ENCODE measurements around the gene SDC1.
A peak's percentile ranks its signal among the peaks of the same experiment; 100 is the strongest.

The SDC1 gene

DNA sequence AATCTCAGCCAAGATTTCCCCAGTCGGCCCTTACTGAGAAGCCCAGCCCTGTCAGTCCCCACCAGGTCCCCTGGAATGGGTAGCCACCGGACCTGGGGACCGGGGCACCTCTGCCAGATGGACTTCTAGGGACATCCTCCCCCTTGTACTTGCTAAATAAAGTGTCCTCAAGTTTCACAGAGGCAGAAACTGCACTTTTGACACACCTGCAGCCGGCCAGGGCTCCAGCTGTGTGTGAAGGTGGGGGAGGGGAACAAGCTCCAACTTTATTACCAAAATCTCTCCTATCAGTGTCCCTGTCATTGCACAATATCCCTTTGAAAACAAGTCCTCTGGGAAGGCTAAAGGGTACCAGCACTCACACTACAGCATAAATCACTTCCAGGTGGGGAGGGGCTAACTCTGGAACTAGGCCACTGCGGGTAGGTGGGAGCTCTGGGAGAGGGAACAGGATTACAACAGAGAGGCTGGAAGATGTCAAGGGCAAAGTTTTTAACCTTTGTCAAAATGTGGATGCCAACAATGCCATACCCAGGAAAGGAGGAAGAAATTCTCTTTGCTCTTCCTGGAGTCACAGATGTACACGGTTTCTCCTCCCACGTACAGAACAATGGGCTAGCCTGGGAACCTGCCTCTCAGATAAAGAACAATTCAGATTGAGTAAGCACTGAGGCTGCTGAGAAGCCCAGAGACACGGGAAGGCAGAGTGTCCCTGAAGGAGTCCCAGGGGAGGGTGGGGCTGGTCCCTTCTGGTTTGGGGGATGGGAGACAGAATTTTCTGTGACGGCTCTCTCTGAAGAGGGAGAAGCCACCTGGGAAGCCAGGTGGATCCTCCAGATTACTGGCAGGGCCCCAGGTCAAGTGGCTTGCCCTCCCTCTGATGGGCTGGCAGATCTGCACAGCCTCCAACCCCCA lies 11.0 kb downstream of the SDC1 start:
- DNase-seq: no peak

DNA sequence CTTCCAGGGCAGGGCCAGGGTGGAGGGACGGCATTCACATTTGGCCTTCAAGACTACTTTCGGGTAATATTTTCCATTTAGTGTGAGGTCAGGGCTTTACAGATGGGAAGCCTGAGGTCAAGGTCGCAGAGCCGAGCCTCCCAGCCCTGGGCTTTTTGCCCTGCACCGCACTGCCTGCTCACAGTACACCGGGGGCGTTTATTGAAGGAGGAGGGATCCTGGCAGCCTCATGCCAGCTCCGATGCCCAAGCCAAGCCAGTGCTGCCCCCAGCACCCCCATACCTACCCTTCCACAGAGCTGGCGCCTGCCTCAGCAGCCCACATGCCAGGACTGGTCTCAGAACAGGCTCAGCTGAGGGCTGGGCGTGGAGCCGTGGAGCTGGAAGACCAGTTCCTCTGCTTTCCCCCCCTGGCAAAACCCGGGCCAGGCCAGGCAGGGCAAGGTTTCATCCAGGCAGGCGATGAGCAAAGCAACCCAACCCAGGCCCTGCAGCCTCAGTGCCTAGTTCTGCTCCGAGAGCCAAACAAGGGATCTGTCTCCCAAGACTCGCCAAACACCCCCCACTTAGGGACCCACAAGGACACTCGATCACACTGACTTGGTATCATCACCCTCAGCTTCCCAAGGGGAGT lies 11.9 kb downstream of the SDC1 start:
- DNase-seq: no peak

DNA sequence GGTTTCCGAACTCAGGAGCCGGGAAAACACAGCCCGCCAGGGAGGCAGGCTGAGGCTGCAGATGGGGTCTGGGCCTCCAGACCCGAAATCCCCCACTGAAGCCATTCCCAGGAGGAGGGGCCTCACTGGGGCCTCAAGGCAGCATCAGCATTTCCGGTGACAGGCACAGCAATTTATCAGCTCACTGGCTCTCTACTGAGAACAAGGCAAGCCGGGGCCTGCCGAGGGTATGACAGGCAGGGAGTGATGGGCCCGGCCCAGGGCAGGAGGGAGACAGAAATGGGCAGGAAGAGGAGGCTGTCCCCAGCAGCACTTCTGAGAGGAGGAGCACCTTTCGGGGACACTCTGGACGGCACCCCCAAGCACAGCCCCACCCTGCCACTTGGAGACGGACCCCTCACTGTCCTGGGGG lies 12.5 kb downstream of the SDC1 start:
- no peak for DNase-seq

DNA sequence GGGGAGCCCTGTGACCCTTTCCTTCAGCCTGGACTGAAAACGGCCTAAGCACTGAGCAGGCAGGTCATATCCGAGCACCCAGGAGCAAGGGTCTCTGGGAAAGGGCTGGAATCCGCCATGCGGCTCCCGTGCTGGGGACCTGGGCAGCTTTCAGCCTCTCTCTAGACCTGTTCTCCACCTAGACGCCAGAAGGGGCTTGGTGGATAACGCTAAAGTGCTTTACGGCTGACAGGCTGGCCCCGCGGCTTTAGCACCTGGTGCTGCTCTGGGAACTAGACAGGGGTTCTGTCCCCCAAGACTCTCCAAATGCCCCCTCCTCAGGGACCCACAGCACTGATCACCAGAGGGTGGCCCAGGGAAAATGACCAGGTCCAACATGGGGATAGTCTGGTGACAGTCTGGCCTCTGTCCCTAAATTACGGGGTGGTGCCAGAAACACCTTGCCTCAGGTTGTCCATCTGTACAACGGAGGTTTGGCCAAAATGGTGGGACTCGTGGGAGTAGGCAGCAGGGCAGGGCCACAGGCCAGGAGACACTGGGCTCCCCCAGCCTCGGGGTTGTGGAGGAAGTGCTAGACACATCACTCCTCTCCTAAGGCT lies 13.0 kb downstream of the SDC1 start:
- no peak for DNase-seq

DNA sequence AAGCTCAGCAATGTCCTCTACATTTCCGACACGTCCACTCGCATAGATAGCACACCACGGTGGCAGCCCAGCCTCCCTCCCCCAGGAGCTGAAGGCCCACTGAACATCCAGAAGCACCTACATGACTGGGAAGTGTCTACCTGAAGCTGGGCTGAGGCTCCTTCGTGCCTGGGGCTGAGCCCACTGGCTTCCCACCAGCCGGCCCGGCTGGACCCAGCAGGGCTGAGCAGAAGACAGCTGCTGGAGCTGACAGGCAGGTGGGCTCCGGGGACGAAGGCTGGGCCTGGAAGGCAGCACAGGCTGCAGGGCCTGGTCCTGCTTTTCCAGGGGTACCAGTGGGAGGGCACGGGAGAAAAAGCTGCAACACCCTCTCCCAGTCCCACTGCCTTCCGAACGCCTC lies 13.5 kb downstream of the SDC1 start:
- no peak for DNase-seq

DNA sequence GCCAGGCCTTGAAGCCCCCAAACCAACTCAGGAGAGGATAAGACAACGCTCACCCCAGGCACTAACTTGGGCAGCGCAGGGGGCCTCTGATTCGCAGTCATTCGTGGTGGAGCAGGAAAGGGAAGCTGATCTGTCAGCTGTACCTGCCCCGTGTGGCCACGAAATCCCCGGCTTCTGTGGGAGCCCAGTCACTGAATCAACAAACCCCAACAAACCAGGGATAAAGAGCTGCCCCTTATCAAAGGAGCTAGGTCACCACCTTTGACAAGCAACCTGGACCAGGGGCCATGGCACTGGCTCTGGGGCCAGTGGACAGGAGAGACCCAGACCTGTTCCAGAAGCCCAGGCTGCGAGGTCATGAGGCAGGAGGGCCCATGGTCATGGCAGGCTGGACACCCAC lies 14.5 kb downstream of the SDC1 start:
- no peak for DNase-seq

DNA sequence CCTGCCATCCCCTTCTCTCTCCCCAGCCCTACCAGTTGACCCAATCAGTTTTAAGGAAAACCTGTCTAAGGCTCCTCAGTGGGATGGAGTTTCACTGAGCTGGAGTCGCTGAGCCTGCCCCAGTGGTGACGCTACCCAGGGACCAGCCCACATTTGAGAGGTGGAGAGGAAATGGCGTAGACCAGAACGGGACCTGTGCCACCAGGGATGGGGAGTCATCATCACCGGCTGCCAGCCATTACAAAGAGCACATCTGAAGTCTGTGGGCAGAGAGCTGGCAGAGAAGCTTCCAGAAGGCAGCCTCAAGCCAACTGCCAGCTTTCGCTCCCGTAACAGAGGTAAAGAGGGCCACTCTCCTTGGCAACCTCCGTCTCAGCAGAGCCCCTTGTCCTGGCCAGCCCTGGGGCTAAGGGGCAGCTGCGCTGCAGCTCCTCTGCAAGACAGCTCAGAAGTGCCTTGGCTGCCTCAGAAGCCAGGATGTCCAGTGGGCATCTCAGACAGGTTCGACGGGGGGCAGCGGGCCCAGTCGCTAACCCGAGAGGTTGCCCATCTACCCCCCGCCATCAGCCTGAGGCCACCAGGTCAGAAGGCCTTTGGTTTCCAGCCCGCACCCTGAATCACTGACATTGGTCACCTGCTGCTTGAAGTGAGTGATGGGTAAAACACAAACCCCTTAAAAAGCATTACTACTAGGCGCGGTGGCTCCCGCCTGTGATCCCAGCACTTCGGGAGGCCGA lies 15.4 kb downstream of the SDC1 start:
- DNase-seq: no peak

DNA sequence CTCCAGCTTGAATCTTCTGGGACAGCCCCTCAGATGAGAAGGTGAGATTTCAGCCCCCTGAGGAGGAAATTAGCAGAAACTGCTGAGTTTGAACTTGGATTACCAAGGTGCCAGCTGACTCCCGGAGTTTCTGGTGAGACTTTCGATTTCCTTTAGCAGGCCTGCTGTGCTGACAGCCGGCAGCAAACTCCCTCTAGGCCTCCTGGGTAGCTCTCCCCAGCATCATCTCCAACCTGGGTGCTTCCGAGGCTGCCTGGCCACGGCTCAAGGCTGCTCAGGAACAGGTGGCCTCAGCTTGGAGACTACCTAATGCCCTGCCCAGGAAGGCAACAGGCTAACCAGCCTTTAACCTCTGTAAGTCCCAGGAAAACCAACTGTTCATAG lies 16.5 kb downstream of the SDC1 start:
- no peak for DNase-seq

DNA sequence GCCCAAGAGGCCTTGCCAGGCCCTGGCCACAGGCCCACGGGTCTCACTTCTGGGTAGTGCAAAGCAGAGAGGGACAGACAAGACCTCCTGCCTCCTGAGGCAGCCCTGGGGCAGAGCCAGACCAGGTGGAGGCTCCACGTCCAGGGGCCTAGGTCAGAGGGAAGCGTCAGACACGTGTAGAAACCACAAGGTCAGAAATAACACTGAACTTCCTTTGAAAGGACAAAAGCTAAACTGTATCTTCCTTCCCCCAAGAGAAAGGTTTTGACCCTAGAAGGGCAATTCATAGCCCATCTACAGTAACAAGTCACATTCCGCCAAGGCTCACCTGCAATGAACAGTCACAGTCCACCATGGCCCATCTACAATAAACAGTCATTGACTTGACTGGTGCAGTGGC lies 17.9 kb downstream of the SDC1 start:
- no peak for DNase-seq

DNA sequence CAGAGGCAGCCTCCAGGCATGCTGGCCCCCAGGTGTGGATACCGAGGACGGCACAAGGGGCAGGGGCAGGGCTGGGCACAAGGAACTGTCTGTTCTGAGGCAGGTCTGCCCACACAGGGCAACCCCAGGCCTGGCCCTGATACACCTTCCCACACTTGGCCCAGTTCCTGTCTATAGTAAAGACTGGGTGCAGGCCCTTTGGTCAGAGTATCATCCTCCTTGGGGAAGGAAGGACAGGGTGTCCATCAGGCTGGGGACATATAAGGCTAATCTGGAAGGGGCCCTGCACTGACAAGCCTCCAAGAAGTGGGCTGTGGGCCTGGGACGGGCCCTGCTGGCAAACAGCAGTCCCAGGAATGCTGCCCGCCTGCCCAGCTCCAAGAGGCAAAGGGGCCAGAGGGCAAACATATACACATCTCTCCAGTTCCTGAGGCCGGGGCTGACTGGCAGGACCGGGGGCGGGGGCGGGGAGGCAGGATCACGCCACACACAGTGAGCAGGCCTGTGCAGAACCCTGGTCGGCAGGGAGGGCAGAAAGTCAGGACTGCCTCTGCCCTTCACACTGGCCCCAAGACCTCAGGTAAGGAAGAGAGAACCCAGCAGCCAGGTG lies 18.9 kb downstream of the SDC1 start:
- no peak for DNase-seq

DNA sequence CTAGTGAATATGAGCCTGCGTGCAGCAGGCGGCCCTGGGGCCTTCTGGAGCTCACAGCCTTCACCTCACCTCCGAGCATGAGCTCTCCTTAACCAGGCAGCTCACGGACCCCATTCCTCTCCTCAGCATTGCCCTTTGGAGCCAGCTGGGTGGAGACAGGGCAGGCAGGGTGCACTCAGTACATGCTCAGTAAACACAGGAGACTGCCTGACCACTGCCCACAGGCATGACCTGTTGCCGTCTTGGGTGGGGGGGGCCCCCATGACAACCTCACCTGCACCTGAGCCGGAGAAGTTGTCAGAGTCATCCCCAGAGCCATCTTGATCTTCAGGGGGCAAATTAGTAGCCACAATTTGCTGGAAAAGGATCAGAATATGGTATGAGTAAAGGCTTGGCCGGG lies 19.9 kb downstream of the SDC1 start:
- no peak for DNase-seq

DNA sequence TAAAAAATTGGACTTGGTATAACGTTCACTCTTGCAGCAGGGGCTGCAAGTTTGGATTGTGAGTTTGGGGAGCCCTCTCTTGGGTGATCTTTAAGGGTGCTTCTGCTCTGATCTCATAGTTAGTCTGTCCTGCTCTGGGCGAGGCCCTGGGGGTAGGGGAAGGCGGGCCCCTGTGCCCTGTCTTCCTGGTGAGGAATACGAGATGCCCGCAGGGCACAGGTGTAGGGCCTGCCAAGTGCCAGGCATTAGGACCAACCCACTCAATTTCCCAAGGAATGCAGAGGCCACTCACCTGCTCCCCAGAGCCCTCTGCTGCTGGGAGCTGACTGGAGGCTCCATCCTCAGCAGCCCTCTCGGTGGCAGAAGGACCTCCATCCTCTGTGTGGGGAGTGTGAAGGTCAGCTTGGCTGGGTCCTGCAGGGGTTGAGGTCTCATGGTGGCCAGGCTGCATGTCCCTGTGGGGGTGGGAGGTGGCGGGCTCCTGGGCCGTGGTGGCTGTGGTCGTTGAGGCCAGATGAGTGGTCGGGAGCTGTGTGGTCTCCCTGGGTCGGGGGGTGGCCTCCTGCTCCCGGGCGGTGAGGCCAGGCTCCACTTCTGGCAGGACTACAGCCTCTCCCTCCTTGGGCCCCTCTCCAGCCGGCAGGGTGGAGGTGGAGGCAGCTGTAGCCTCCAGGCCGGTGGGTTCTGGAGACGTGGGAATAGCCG lies 21.3 kb downstream of the SDC1 start:
- DNase-seq: no peak

DNA sequence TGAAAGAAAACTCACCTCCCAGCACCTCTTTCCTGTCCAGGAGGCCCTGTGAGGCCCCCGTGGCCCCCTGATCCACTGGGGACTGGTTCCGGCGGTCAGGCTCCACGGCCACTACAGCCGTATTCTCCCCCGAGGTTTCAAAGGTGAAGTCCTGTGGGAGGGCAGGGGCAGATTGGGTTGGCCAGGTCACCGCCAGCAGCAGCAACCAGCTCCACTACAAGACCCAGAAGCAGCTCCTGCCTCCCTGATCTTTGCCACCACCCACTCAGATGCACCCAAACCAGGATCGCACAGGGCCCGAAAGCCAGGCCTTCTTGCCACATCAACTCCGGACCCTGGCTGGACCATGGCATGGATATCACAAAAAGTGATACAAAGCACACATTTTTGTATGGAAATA lies 21.9 kb downstream of the SDC1 start:
- DNase-seq: no peak

DNA sequence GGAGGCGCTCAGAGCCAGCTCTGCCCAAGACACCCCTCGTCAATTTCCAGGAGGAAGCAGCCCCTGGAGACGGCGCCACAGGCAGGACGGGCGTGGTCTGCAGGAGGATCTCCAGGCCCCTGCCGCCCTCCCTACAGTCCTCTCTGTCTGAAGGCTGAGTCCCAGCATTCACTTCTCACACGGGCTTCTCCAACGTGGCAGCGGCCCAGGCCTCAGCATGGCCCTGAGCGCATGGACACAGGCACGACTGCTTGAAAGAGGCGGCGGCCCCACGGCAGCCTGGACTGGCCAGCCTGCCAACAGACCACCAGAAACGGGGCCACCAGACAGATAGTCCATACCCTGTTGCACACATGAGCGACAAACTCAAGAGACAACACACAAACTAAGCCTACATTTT lies 23.3 kb downstream of the SDC1 start:
- no peak for DNase-seq

DNA sequence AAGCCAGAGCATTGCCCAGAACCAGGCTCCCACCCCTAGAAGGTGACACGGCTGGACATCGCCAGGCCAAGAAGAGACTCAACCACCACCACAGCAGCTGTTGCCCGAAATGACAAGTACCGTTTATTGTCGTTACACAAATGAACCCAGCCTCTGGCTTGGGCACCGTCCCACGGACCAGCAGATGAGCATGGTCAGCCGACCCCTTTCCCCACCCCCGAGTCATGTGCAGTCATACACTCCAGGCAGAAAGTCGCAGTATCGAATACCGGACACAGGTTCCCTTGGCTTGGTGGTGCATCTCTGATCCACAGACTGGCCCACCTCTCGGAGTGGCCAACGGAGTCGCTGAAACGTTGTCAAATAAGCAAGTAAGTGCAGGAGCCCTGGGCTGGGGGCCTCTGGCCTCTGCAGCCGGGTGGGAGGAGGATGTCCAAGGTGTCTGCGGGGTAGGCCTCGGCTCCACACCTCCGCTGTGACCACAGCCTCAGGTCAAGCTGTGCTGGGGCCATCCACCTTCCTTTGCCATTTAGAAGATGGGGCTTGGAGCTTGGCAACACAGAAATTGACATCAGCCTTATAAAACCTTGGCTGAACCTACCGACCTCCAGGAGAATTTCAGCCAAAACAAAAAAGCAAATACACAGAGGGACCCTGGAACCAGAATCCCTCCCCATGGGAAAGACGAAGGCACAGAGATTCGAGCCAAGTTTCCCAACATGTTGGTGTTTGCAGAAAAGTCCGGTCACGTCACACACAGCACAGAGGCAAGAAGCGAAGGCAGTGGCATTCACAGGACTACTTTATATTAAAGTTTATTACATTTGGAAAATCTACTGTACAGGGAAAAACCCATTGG lies 24.0 kb downstream of the SDC1 start:
- DNase-seq: no peak

DNA sequence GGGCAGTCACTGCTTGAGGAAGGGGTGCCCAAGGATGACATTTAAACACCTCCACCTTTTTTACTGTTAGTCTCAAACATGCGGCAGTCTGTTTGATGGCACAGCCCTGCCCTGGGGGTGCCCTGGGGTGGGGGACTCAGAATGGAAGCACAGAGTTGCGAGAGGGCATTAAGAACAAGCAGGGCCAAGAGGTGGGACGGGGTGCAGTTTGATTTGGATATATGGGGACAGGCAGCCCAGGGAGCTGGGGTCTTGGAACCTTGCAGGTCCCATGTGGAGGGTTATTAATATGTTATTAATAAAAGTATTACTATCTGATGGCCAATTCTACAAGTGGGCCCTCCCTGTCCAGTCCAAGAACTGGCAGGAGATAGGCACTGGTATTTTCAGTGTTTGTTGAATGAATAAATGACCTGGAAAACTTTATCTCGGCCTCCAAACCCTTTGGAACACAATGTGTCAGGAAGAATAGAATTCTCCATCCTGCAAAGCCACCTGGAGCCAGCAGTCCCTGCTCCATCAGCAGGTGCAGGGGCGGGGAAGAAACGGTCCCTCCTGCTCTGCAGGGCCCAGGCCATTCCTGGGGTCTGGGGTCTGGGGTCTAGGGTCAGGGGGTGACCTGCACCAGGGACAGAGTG lies 25.2 kb downstream of the SDC1 start:
- no peak for DNase-seq

DNA sequence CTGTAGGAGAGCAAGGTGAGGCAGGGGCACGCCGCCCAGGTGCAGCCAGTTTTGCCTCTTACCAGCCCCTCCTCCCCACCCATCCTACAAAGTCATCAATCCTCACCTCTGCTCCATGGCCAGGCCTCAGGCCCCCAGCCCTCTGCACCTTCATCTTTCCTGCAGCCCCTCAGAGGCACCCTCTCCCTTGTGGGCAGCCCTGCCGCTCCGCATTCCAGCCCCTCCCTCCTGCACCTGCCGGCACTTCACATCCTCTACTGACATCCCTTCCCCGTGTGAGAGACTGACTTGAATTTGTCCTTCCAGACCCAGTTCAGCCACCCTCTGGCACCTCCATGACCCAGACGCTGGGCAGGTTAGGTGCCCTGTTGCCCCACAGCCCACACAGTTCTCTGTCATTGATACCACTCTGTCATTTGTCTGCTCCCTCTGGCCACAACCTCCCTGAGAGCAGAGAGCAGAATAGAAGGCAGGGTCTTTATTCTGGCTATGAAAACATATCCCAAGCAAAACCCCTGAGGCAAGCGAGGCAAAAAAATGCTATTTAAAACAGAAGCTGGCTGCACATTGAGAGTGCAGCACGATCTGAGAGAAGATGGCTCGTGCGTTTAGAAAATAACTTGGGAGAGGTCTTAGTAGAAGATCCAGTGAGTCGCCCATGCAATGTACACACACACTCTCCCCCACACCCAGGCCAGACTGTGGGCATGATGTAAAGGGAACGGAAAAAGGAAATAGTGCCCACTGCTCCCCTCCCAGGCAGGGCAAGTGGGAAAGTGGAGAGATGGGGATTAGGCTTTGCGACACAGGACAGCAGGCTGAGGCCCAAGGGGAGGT lies 25.9 kb downstream of the SDC1 start:
- no peak for DNase-seq

DNA sequence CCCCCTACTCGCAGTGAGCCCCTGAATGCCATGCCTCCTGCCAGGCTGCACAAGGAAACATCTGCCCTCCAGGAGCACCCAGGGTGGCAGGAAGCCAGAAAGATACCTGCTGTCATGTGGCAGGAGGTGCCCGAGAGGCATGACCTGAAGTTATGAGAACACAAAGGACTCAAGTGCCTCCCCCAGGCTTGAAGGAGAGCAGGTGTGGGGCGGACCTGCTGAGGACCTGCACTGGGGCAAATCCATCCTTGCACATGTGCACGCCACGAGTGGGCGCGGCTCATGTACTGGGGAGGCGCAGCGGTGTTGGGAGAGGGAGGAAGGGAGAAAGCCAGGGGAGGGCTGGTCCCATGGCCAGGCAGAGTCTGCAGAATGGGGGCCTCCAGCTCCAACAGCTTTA lies 26.9 kb downstream of the SDC1 start:
- DNase-seq: no peak

DNA sequence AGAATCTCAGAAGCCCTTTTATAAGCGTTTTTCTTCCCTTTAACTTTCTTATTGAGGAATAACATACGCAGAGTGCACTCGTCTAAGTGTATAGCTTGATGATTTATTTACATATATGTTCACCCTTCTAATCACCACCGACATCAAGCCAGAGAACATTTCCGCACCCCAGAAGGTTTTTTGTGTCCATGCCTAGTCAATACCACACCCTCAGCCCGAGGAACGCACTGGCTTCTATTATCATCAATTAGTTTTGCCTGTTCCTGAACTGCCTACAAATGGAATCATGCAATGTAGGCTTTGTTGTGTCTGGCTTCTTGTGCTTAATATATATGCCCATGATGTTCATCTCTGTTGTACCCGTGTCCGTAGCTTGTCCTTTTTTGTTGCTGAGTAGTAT lies 27.7 kb downstream of the SDC1 start:
- DNase-seq: no peak

DNA sequence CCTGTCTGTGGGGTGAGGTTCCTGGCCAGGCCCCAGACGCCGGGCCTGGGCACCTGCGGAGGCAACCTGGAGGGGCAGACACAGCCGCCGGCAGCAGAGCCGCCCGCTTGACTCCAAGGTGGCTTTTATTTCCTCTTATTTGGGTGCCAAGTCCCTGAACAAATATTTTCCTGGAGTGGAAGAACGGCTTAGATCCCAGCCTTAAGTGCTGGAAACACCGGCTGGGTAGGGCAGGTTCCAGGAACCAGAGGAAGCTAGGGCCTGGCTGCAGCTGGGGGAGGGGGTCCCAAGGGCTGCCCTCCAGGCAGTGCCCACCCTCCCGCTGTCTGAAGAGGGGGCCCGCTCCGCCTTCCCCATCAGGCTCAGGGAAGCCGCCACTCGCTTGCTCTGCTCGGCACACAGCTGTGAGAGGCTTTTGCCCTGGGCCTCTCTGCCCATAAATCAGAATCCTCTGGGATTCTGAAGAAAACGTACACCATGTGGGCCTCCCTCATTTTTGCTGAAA lies 28.2 kb downstream of the SDC1 start:
- DNase-seq: peak; percentile 81

Data from NCI-H1092 treated with DMSO at 0.1 percent for 48 hours (cell line).